ENCODE measurements around the gene IFIT1B.
"Not testable (repeated sequence)": the region's sequence is repeated elsewhere in the genome, so short reads cannot be mapped to it uniquely, and the experiment has no call there.

The IFIT1B gene

GRCh38 chr10:89377705-89378637 lies at the start of gene IFIT1B:
IFIT1B (plus strand) TSS chr10:89378056; CDS start chr10:89378136, 80 bp downstream.
- no peak for DNase-seq (ENCODE audit: low read depth in 2 of 2, low spot score in 1 of 2)

GRCh38 chr10:89329151-89329550 lies 48.7 kb upstream of the IFIT1B start:
- DNase-seq (ENCODE audit: low read depth in 2 of 2, low spot score in 1 of 2) = no peak

- DNase-seq (ENCODE audit: low read depth in 2 of 2, low spot score in 1 of 2) = not testable (repeated sequence)
Measured at GRCh38 chr10:89330014-89330413, 47.8 kb upstream of the IFIT1B start.

- no peak for DNase-seq (ENCODE audit: low read depth in 2 of 2, low spot score in 1 of 2)
Measured at GRCh38 chr10:89330537-89331212, 47.2 kb upstream of the IFIT1B start.

GRCh38 chr10:89331487-89332122 lies 46.3 kb upstream of the IFIT1B start:
- not testable (repeated sequence) for DNase-seq (ENCODE audit: low read depth in 2 of 2, low spot score in 1 of 2)

GRCh38 chr10:89332123-89332633 lies 45.7 kb upstream of the IFIT1B start:
- no peak for DNase-seq (ENCODE audit: low read depth in 2 of 2, low spot score in 1 of 2)

- DNase-seq (ENCODE audit: low read depth in 2 of 2, low spot score in 1 of 2) = no peak
Measured at GRCh38 chr10:89335226-89335625, 42.6 kb upstream of the IFIT1B start.

GRCh38 chr10:89336241-89336640 lies 41.6 kb upstream of the IFIT1B start:
- DNase-seq (ENCODE audit: low read depth in 2 of 2, low spot score in 1 of 2) = no peak

DNA sequence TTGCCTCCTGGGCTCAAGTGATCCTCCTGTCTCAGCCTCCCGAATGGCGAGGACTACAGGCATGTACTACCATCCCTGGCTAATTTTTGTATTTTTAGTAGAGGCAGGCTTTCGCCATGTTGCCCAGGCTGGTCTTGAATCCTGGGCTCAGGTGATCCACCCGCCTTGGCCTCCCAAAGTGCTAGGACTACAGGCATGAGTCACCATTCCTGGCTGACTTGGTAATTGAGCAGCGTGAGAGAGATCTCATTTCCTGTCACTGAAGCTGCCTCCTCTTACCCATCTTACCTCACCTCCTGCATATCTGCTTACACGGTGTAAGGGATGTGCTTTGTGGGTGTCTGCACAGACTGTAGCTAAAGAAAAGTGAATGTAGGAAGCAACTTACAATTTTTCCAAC lies 40.4 kb upstream of the IFIT1B start:
- DNase-seq (ENCODE audit: low read depth in 2 of 2, low spot score in 1 of 2) = no peak

DNA sequence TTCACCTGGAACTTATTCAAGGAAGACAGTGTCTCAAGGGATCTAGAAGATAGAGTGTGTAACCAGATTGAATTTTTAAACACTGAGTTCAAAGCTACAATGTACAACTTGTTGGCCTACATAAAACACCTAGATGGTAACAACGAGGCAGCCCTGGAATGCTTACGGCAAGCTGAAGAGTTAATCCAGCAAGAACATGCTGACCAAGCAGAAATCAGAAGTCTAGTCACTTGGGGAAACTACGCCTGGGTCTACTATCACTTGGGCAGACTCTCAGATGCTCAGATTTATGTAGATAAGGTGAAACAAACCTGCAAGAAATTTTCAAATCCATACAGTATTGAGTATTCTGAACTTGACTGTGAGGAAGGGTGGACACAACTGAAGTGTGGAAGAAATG lies 39.1 kb upstream of the IFIT1B start:
- DNase-seq (ENCODE audit: low read depth in 2 of 2, low spot score in 1 of 2) = no peak

- DNase-seq (ENCODE audit: low read depth in 2 of 2, low spot score in 1 of 2) = no peak
Measured at GRCh38 chr10:89339875-89340274, 38.0 kb upstream of the IFIT1B start.

- no peak for DNase-seq (ENCODE audit: low read depth in 2 of 2, low spot score in 1 of 2)
Measured at GRCh38 chr10:89341649-89342048, 36.2 kb upstream of the IFIT1B start.

- no peak for DNase-seq (ENCODE audit: low read depth in 2 of 2, low spot score in 1 of 2)
Measured at GRCh38 chr10:89342206-89342958, 35.5 kb upstream of the IFIT1B start.

GRCh38 chr10:89343089-89343767 lies 34.6 kb upstream of the IFIT1B start:
- no peak for DNase-seq (ENCODE audit: low read depth in 2 of 2, low spot score in 1 of 2)

DNA sequence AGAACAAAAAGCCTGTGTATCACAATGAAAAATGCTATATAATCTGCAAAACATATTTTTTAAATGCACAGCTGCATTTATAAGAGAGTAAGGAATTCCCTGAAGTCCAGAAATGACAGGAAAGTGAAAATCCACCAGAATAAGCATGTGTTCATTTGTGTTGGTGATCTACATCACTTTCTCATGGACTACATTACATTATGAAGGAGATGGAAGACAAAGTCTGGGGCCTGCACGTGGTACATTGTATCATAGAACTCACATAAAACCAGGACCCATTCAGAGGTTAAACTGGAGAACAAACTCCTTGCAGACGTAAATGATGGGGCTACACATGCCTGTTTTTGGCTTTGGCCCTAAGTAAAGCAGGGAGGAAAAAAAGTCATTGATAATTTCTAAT lies 33.7 kb upstream of the IFIT1B start:
- DNase-seq (ENCODE audit: low read depth in 2 of 2, low spot score in 1 of 2) = no peak

DNA sequence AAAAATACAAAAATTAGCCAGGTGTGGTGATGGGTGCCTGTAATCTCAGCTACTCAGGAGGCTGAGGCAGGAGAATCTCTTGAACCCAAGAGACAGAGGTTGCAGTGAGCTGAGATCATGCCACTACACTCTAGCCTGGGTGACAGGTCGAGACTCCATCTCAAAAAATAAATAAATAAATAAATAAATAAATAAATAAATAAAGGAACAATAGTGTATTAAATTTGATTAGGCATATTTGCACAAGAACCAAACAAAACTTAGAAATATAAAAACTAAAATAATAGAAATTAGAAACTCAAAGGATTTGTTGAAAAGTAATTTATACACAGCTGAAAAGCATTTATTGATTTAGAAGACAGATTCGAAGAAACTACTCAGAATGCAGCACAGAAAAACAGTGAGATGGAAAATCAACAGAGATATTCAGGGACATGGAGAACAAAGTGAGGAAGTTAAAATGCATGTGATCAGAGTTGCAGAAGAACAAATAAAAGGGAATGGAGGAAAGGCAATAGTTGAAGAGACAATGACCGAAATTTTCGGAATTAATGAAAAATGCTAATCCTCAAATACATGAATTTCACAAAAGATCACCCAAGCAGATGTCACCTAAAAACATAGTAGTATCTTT lies 32.4 kb upstream of the IFIT1B start:
- no peak for DNase-seq (ENCODE audit: low read depth in 2 of 2, low spot score in 1 of 2)

GRCh38 chr10:89346405-89347254 lies 31.2 kb upstream of the IFIT1B start:
- DNase-seq (ENCODE audit: low read depth in 2 of 2, low spot score in 1 of 2) = no peak

GRCh38 chr10:89347701-89348457 lies 30.0 kb upstream of the IFIT1B start:
- no peak for DNase-seq (ENCODE audit: low read depth in 2 of 2, low spot score in 1 of 2)

Data from stimulated activated CD8-positive, alpha-beta memory T cell treated with anti-CD3 and anti-CD28 coated beads, Interleukin-4, amount 100 ng/mL, for 4 hours (primary cell).